ENCODE measurements around the gene PROS1. TPM values are rescaled to one million over a fixed set of nuclear protein-coding genes. Genes with fewer than 3 reads are reported as not detected.

PROS1 gene
- polyA plus RNA-seq, 1 of the 3 experiments (the other 2 are of a cell fraction) = 9.1 TPM

GRCh38 chr3:94001827-94002495 is 28.3 kb upstream of the PROS1 start:
- Histone ChIP-seq H3K27ac (ENCODE audit: low read depth in 2 of 2, low read length in 1 of 2) (no peak overlapping the region), H2AFZ (ENCODE audit: low read depth) (no peak overlapping the region), H3K4me1 (ENCODE audit: control insufficient read depth in 1 of 2, insufficient read depth in 2 of 2, low read depth in 1 of 2, low read length in 1 of 2) (no peaks in the 10 kb centered on the region; a peak in 1 of 4 replicates), H3K9ac (no peak overlapping the region), H4K20me1 (ENCODE audit: insufficient read depth) (no peaks in the 10 kb centered on the region), H3F3A (replicated peaks; ENCODE audit: insufficient read depth) (no peaks in the 10 kb centered on the region), H3K27me3 (ENCODE audit: insufficient read depth) (no peaks in the 10 kb centered on the region), H3K4me3 (ENCODE audit: low read depth in 2 of 2, low read length in 1 of 2) (no peak overlapping the region), H3K36me3 (replicated peaks in 1 of 2; ENCODE audit: control insufficient read depth in 1 of 2, insufficient read depth in 2 of 2, low read length in 1 of 2) (peaks cover 2 to 5% of the 10 kb centered on the region in 2 experiments), H3K9me3 (no peaks in the 10 kb centered on the region), H3K79me2 (ENCODE audit: insufficient read depth) (0 out of 2 replicates have a peak, but pooled peaks cover 3% of the 10 kb centered on the region), H3K4me2 (no peak overlapping the region), H3K9me2 (no peaks in the 10 kb centered on the region)
- TF ChIP-seq RXRA (IDR thresholded peaks at IDR 0.05; ENCODE audit: borderline replicate concordance, low read depth) (no peak), FOXM1 (IDR thresholded peaks at IDR 0.05; ENCODE audit: low read depth) (no peak), IRF3 (IDR thresholded peaks at IDR 0.05; ENCODE audit: low read depth, low read length) (no peak), YY1 (IDR thresholded peaks at IDR 0.05; ENCODE audit: low read depth) (no peak), NFIC (IDR thresholded peaks at IDR 0.05; ENCODE audit: borderline replicate concordance) (no peak), CHD2 (IDR thresholded peaks at IDR 0.05; ENCODE audit: low read length, partially characterized antibody) (no peak), TCF12 (IDR thresholded peaks at IDR 0.05) (no peak), RFX5 (IDR thresholded peaks at IDR 0.05; ENCODE audit: low read length) (no peak), TAF1 (IDR thresholded peaks at IDR 0.05; ENCODE audit: borderline replicate concordance, low read depth, low read length) (no peak), NRF1 (IDR thresholded peaks at IDR 0.05; ENCODE audit: low read depth, low read length) (no peak), MAX (IDR thresholded peaks at IDR 0.05; ENCODE audit: low read depth) (no peak), MXI1 (IDR thresholded peaks at IDR 0.05; ENCODE audit: low read depth, low read length) (no peak)
- POLR2A ChIA-PET = no interaction called here
- DNase-seq = no peak
- WGBS (ENCODE audit: low lambda C conversion rate) = 91% methylated on average over 3 of the region's 3 CpGs
- CTCF ChIA-PET = interaction anchor here (0.6 to 3.2 kb wide), 5 partner anchors 8 to 113 kb away, joined by 3 to 28 read pairs (median 4); no protein-coding TSS in a partner anchor

GRCh38 chr3:94001191-94001590 is 27.5 kb upstream of the PROS1 start:
- Histone ChIP-seq H3K4me3 (ENCODE audit: low read depth in 2 of 2, low read length in 1 of 2) (no peak overlapping the region), H3K9ac (no peak overlapping the region), H3K79me2 (ENCODE audit: insufficient read depth) (peaks cover 3% of the 10 kb centered on the region; the same call in 1 of the 2 replicates), H3K36me3 (replicated peaks in 1 of 2; ENCODE audit: control insufficient read depth in 1 of 2, insufficient read depth in 2 of 2, low read length in 1 of 2) (peaks cover 2 to 5% of the 10 kb centered on the region in 2 experiments), H3K27ac (ENCODE audit: low read depth in 2 of 2, low read length in 1 of 2) (no peak overlapping the region), H2AFZ (ENCODE audit: low read depth) (no peak overlapping the region), H3F3A (replicated peaks; ENCODE audit: insufficient read depth) (no peaks in the 10 kb centered on the region), H4K20me1 (ENCODE audit: insufficient read depth) (no peaks in the 10 kb centered on the region), H3K27me3 (ENCODE audit: insufficient read depth) (no peaks in the 10 kb centered on the region), H3K9me2 (no peaks in the 10 kb centered on the region), H3K4me2 (no peak overlapping the region), H3K9me3 (no peaks in the 10 kb centered on the region), H3K4me1 (ENCODE audit: control insufficient read depth in 1 of 2, insufficient read depth in 2 of 2, low read depth in 1 of 2, low read length in 1 of 2) (no peaks in the 10 kb centered on the region; a peak in 1 of 4 replicates)
- DNase-seq = no peak
- ChIA-PET POLR2A (no interaction called here), CTCF (interaction anchor here (0.6 to 1.3 kb wide), 4 partner anchors 8 to 50 kb away, joined by 3 to 4 read pairs (median 3); no protein-coding TSS in a partner anchor)
- TF ChIP-seq MXI1 (IDR thresholded peaks at IDR 0.05; ENCODE audit: low read depth, low read length) (no peak), USF1 (IDR thresholded peaks at IDR 0.05; ENCODE audit: borderline replicate concordance, low read depth) (no peak), MAX (IDR thresholded peaks at IDR 0.05; ENCODE audit: low read depth) (no peak), TCF12 (IDR thresholded peaks at IDR 0.05) (no peak), TAF1 (IDR thresholded peaks at IDR 0.05; ENCODE audit: borderline replicate concordance, low read depth, low read length) (no peak), USF2 (IDR thresholded peaks at IDR 0.05; ENCODE audit: borderline replicate concordance, low read depth, low read length) (no peak), NFIC (IDR thresholded peaks at IDR 0.05; ENCODE audit: borderline replicate concordance) (no peak), FOSL2 (IDR thresholded peaks at IDR 0.05; ENCODE audit: borderline replicate concordance, low read depth) (no peak), SIN3A (IDR thresholded peaks at IDR 0.05; ENCODE audit: borderline replicate concordance, low read depth, low read length) (no peak), EZH2phosphoT487 (IDR thresholded peaks at IDR 0.05; ENCODE audit: borderline replicate concordance, low read depth) (no peak), JUND (IDR thresholded peaks at IDR 0.05) (no peak)
- WGBS (ENCODE audit: low lambda C conversion rate) = 76% methylated on average over 1 of the region's 1 CpG
